DOHH2 (cell line): Measurements from ENCODE around the gene ATP8B3.
A peak's percentile ranks its signal among the peaks of the same experiment; 100 is the strongest.

Experiments
- CTCF ChIP-seq: fragments of 200-600 bp; sonication (generic); IDR thresholded peaks from one replicate; pipeline ENCODE4 v1.5.1; 2014; ENCODE audit warnings: antibody characterized with exemption, mild to moderate bottlenecking, low read depth, low read length; ENCODE audit not compliant: poor library complexity, severe bottlenecking
- EZH2phosphoT487 ChIP-seq: fragments of 200-600 bp; sonication (generic); IDR thresholded peaks from 2 replicates; pipeline ENCODE4 v1.6.1; 2017; ENCODE audit warnings: borderline replicate concordance, mild to moderate bottlenecking, antibody characterized with exemption, low read length, moderate library complexity, mixed read lengths

GRCh38 chr19:1813192-1814182 is 1.4 kb upstream of the ATP8B3 start:
- TF ChIP-seq CTCF (peak; percentile 41), EZH2phosphoT487 (no peak)
